GM12878 (cell line): ENCODE measurements around the gene SPTBN2.
"Not testable (repeated sequence)": the region's sequence is repeated elsewhere in the genome, so short reads cannot be mapped to it uniquely, and the experiment has no call there.

ENCODE experiments used
- CTCF ChIP-seq, 3 experiments: IDR thresholded peaks in 2 of 3; conservative IDR thresholded peaks in 1 of 3; 2 replicates each; pipeline ENCODE4 v1.5.1; 2011; ENCODE audit warnings: low read depth in 3 of 3, low read length in 3 of 3, mild to moderate bottlenecking in 3 of 3, control low read depth in 2 of 3, moderate library complexity in 2 of 3, inconsistent platforms in 1 of 3, mixed read lengths in 1 of 3; ENCODE audit not compliant: control insufficient read depth in 2 of 3, insufficient read depth in 1 of 3; ENCODE audit errors: extremely low read depth in 1 of 3
- POLR2A ChIP-seq: IDR thresholded peaks from 2 replicates; pipeline ENCODE4 v1.6.1; 2011; ENCODE audit warnings: low read depth, mild to moderate bottlenecking, low read length
- POLR2AphosphoS5 ChIP-seq: IDR thresholded peaks from 2 replicates; pipeline ENCODE4 v1.6.1; 2011; ENCODE audit warnings: mild to moderate bottlenecking, low read length, inconsistent platforms
- TF ChIP-seq, protein P1 (sequence below): fragments of 450-650 bp; IDR thresholded peaks from 2 replicates; pipeline ENCODE4 v1.6.1; 2017; ENCODE audit warnings: antibody characterized with exemption, mild to moderate bottlenecking, moderate library complexity

- not testable (repeated sequence) for TF ChIP-seq POLR2AphosphoS5; POLR2A; CTCF (IDR thresholded peaks at IDR 0.05 in 2 of 3, conservative IDR thresholded peaks at IDR 0.05 in 1 of 3; ENCODE audit: control insufficient read depth in 2 of 3, extremely low read depth in 1 of 3, insufficient read depth in 1 of 3, low read depth in 3 of 3, low read length in 3 of 3)
- TF ChIP-seq, protein P1, sequence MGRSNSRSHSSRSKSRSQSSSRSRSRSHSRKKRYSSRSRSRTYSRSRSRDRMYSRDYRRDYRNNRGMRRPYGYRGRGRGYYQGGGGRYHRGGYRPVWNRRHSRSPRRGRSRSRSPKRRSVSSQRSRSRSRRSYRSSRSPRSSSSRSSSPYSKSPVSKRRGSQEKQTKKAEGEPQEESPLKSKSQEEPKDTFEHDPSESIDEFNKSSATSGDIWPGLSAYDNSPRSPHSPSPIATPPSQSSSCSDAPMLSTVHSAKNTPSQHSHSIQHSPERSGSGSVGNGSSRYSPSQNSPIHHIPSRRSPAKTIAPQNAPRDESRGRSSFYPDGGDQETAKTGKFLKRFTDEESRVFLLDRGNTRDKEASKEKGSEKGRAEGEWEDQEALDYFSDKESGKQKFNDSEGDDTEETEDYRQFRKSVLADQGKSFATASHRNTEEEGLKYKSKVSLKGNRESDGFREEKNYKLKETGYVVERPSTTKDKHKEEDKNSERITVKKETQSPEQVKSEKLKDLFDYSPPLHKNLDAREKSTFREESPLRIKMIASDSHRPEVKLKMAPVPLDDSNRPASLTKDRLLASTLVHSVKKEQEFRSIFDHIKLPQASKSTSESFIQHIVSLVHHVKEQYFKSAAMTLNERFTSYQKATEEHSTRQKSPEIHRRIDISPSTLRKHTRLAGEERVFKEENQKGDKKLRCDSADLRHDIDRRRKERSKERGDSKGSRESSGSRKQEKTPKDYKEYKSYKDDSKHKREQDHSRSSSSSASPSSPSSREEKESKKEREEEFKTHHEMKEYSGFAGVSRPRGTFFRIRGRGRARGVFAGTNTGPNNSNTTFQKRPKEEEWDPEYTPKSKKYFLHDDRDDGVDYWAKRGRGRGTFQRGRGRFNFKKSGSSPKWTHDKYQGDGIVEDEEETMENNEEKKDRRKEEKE: not testable (repeated sequence)
Observed at GRCh38 chr11:66639814-66640340, 89.1 kb downstream of the SPTBN2 start.
